Measurements from ENCODE around the gene PAQR7. TPM values are rescaled to one million over a fixed set of nuclear protein-coding genes. Genes with fewer than 3 reads are reported as not detected.

The PAQR7 gene
- polyA plus RNA-seq, 1 donor from 2014 or later, result 4.1 TPM

DNA sequence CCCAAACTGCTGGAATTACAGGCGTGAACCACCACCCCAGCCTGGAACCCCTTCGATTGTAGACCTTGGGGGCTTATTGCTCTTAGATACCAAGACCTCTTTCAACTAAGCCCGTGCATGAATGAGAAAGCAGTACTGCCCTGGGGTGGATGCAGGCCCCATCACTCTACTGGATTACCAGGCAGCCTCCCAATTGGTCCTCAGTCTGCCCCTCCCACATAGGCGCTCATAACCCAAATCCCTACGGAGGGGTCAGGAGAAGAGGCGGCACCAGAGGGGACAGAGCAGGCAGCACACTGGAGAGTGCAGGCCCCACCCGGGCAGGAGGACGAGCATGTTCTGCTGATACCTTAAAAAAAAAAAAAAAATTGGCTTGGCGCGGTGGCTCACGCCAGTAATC, 43.1 kb upstream of the PAQR7 start:
- TF ChIP-seq POLR2AphosphoS5 (IDR thresholded peaks at IDR 0.05) (no peak), EP300 (conservative IDR thresholded peaks at IDR 0.05; ENCODE audit: poor library complexity, severe bottlenecking) (no peak), SMC3 (conservative IDR thresholded peaks at IDR 0.05; ENCODE audit: poor library complexity) (no peak), TAF1 (IDR thresholded peaks at IDR 0.05; ENCODE audit: low read depth) (no peak), EZH2 (IDR thresholded peaks at IDR 0.05; ENCODE audit: borderline replicate concordance, insufficient read depth, low read length, poor library complexity, severe bottlenecking) (no peak), REST (IDR thresholded peaks at IDR 0.05; ENCODE audit: borderline replicate concordance) (no peak), RAD21 (conservative IDR thresholded peaks at IDR 0.05) (no peak), MXI1 (conservative IDR thresholded peaks at IDR 0.05; ENCODE audit: poor library complexity, severe bottlenecking) (no peak)
- TF ChIP-seq, protein P1, sequence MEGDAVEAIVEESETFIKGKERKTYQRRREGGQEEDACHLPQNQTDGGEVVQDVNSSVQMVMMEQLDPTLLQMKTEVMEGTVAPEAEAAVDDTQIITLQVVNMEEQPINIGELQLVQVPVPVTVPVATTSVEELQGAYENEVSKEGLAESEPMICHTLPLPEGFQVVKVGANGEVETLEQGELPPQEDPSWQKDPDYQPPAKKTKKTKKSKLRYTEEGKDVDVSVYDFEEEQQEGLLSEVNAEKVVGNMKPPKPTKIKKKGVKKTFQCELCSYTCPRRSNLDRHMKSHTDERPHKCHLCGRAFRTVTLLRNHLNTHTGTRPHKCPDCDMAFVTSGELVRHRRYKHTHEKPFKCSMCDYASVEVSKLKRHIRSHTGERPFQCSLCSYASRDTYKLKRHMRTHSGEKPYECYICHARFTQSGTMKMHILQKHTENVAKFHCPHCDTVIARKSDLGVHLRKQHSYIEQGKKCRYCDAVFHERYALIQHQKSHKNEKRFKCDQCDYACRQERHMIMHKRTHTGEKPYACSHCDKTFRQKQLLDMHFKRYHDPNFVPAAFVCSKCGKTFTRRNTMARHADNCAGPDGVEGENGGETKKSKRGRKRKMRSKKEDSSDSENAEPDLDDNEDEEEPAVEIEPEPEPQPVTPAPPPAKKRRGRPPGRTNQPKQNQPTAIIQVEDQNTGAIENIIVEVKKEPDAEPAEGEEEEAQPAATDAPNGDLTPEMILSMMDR (IDR thresholded peaks at IDR 0.05; ENCODE audit: poor library complexity, severe bottlenecking), result no peak
- Histone ChIP-seq H3K36me3 (ENCODE audit: insufficient read depth, low read length) (no peaks in the 10 kb centered on the region), H3K79me2 (replicated peaks; ENCODE audit: insufficient read depth, low read length) (no peaks in the 10 kb centered on the region), H3K9me3 (ENCODE audit: low read length) (no peaks in the 10 kb centered on the region), H2AFZ (ENCODE audit: low read depth, low read length) (no peak overlapping the region), H3K4me3 (ENCODE audit: low read length) (no peak overlapping the region), H3K9me2 (ENCODE audit: insufficient read depth, low read length) (no peaks in the 10 kb centered on the region), H3K27me3 (ENCODE audit: insufficient read depth, low read depth, low read length) (peaks cover 14% of the 10 kb centered on the region), H3F3A (ENCODE audit: insufficient read depth, low read length, poor library complexity, severe bottlenecking) (no peaks in the 10 kb centered on the region), H3K27ac (ENCODE audit: low read length) (no peak overlapping the region), H3K9ac (ENCODE audit: low read length) (no peak overlapping the region), H4K20me1 (ENCODE audit: insufficient read depth) (no peaks in the 10 kb centered on the region), H3K4me2 (ENCODE audit: low read length) (no peak overlapping the region)

DNA sequence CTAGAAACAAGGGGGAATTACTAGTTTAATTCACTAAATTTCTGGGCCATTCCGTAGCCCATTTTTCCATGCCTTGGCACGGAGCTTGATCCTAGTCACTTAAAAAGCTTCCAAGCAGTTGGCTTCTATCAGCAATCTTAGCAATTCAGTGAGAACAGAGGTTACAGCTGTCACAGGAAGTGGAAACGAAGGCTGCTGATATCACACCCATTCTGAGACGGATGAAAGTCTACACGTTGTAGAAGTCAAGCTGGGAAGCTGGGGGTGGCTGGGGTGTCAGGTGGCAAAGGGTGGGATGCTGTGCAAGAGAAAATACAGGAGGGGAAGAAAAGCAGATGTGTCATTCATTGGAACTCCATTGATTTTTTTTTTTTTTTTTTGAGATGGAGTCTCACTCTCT, 42.5 kb upstream of the PAQR7 start:
- no peaks in the 10 kb centered on the region for H3K9me2 ChIP-seq (ENCODE audit: insufficient read depth, low read length)
- no peaks in the 10 kb centered on the region for H3K79me2 ChIP-seq (replicated peaks; ENCODE audit: insufficient read depth, low read length)
- H3K4me3 ChIP-seq (ENCODE audit: low read length), result no peak overlapping the region
- H3K27me3 ChIP-seq (ENCODE audit: insufficient read depth, low read depth, low read length), result peaks cover 7% of the 10 kb centered on the region
- no peaks in the 10 kb centered on the region for H4K20me1 ChIP-seq (ENCODE audit: insufficient read depth)
- H3K4me2 ChIP-seq (ENCODE audit: low read length), result no peak overlapping the region
- TF ChIP-seq REST (IDR thresholded peaks at IDR 0.05; ENCODE audit: borderline replicate concordance), result peak; percentile 36
- no peak for TF ChIP-seq MXI1 (conservative IDR thresholded peaks at IDR 0.05; ENCODE audit: poor library complexity, severe bottlenecking)
- no peak overlapping the region for H3K27ac ChIP-seq (ENCODE audit: low read length)
- no peak overlapping the region for H3K9ac ChIP-seq (ENCODE audit: low read length)
- no peaks in the 10 kb centered on the region for H3K36me3 ChIP-seq (ENCODE audit: insufficient read depth, low read length)
- H3K9me3 ChIP-seq (ENCODE audit: low read length), result no peaks in the 10 kb centered on the region
- no peak overlapping the region for H2AFZ ChIP-seq (ENCODE audit: low read depth, low read length)
- H3F3A ChIP-seq (ENCODE audit: insufficient read depth, low read length, poor library complexity, severe bottlenecking), result no peaks in the 10 kb centered on the region
